HL-60 (cell line): ENCODE data around the gene KLRC4.
A peak's percentile ranks its signal among the peaks of the same experiment; 100 is the strongest.

Source experiments
- POLR2AphosphoS5 ChIP-seq: IDR thresholded peaks from 2 replicates; pipeline ENCODE4 v1.6.1; 2012; ENCODE audit warnings: low read depth
- TF ChIP-seq, protein P1 (sequence below): IDR thresholded peaks from one replicate; pipeline ENCODE4 v1.5.1; 2011; ENCODE audit warnings: low read length, control low read depth, inconsistent platforms; ENCODE audit not compliant: insufficient read depth

DNA sequence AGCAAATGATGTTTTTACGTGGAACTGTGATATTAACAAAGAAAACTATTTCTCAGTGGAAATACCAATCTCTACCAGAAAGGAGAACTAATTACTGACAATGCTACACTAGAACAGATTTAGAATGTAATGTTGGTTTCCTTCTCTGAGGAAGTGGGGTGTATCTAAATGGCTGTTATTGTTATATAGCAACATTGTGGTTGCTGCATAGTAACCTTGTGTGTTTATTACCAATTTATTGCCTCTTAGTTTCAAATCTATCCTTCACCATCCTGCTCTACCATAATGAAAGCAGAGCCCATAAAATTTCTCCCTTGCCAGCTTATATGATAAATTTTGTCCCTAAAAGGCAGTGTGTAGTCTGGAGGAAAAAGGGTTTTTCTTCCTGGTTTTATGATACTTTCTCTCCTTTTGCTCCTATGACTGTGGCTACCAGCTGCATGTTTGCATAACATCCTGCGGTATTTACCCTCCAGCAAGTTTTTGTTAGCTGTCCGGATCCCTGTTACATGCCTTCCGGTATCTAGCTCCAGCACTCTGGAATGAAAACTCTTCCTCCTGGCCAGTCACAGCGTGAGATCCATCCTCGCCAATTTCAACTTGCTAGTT, 14.1 kb downstream of the KLRC4 start:
- TF ChIP-seq, protein P1, sequence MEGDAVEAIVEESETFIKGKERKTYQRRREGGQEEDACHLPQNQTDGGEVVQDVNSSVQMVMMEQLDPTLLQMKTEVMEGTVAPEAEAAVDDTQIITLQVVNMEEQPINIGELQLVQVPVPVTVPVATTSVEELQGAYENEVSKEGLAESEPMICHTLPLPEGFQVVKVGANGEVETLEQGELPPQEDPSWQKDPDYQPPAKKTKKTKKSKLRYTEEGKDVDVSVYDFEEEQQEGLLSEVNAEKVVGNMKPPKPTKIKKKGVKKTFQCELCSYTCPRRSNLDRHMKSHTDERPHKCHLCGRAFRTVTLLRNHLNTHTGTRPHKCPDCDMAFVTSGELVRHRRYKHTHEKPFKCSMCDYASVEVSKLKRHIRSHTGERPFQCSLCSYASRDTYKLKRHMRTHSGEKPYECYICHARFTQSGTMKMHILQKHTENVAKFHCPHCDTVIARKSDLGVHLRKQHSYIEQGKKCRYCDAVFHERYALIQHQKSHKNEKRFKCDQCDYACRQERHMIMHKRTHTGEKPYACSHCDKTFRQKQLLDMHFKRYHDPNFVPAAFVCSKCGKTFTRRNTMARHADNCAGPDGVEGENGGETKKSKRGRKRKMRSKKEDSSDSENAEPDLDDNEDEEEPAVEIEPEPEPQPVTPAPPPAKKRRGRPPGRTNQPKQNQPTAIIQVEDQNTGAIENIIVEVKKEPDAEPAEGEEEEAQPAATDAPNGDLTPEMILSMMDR, result no peak
- peak; percentile 61; the same call in 1 of the 2 replicates for TF ChIP-seq POLR2AphosphoS5
